Measurements from ENCODE around the gene PAX7.

DNA sequence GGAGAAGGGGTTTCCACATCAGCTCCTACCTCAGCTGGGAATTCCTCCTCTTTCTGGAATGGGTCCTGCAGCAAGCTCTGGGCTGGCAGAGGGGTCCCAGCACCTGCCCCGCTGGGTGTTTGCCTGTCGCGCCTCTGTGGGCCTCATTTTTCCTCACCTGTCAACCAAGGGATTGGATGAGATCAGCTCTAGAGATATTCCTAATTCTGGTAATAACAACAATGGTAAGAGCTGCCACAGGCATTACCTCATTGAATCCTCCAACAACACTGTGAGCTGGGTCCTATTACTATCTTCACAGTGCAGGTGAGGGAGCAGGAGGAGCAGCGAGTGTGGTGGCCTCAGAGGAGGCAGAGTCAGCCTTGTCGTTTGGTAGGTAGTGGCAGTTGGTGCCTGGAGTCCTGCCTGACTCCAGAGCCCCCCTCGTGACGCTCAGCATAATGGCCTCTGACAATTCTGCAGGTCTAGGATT is 23.3 kb upstream of the PAX7 start:
- TF ChIP-seq, protein P1, sequence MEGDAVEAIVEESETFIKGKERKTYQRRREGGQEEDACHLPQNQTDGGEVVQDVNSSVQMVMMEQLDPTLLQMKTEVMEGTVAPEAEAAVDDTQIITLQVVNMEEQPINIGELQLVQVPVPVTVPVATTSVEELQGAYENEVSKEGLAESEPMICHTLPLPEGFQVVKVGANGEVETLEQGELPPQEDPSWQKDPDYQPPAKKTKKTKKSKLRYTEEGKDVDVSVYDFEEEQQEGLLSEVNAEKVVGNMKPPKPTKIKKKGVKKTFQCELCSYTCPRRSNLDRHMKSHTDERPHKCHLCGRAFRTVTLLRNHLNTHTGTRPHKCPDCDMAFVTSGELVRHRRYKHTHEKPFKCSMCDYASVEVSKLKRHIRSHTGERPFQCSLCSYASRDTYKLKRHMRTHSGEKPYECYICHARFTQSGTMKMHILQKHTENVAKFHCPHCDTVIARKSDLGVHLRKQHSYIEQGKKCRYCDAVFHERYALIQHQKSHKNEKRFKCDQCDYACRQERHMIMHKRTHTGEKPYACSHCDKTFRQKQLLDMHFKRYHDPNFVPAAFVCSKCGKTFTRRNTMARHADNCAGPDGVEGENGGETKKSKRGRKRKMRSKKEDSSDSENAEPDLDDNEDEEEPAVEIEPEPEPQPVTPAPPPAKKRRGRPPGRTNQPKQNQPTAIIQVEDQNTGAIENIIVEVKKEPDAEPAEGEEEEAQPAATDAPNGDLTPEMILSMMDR (IDR thresholded peaks at IDR 0.05; ENCODE audit: low read length), result no peak
- TF ChIP-seq EZH2 (IDR thresholded peaks at IDR 0.05; ENCODE audit: borderline replicate concordance, low read length), result no peak
